GM10248 (cell line): ENCODE results near the gene CYP2A13.
"Not testable (repeated sequence)": the region's sequence is repeated elsewhere in the genome, so short reads cannot be mapped to it uniquely, and the experiment has no call there.

Source experiments
- CTCF ChIA-PET: fragments of 300-600 bp; sonication (Branson Sonifier 250); formaldehyde crosslinking; extraction: SDS; loops from one replicate; lab custom pipeline; 2021; ENCODE audit warnings: antibody characterized with exemption; lab: Yijun Ruan, JAX
- POLR2A ChIA-PET: fragments of 350-650 bp; sonication (Branson Sonifier 250); formaldehyde crosslinking; extraction: SDS; loops from one replicate; lab custom pipeline; 2020; ENCODE audit warnings: antibody characterized with exemption; lab: Yijun Ruan, JAX
- DNase-seq: peaks from one replicate; pipeline ENCODE4 v3.0.0; 2012; ENCODE audit errors: extremely low spot score
- CTCF ChIP-seq: IDR thresholded peaks from 2 replicates; pipeline ENCODE4 v1.5.1; 2012; ENCODE audit warnings: mild to moderate bottlenecking, low read depth; ENCODE audit errors: extremely low read depth, missing control alignments, control extremely low read depth

CYP2A13 gene

GRCh38 chr19:41128692-41129091, 40.4 kb downstream of the CYP2A13 start:
- DNase-seq, result no peak
- ChIA-PET CTCF (interaction anchor here (1.0 to 2.8 kb wide), 2 partner anchors 11 to 134 kb away, joined by 3 to 9 read pairs; no protein-coding TSS in a partner anchor), POLR2A (no interaction called here)
- TF ChIP-seq CTCF, result no peak

- no peak for TF ChIP-seq CTCF
- no peak for DNase-seq
- ChIA-PET POLR2A (no interaction called here), CTCF (no interaction called here)
Measured at GRCh38 chr19:41131186-41131585, 42.9 kb downstream of the CYP2A13 start.

GRCh38 chr19:41133260-41133659, 45.0 kb downstream of the CYP2A13 start:
- DNase-seq, result no peak
- CTCF ChIA-PET, result no interaction called here
- no peak for TF ChIP-seq CTCF
- POLR2A ChIA-PET, result no interaction called here

- ChIA-PET CTCF (no interaction called here), POLR2A (no interaction called here)
- no peak for TF ChIP-seq CTCF
- DNase-seq, result no peak
Measured at GRCh38 chr19:41134616-41135015, 46.4 kb downstream of the CYP2A13 start.

- DNase-seq, CTCF ChIA-PET, POLR2A ChIA-PET: not testable (repeated sequence)
Measured at GRCh38 chr19:41135390-41136384, 47.4 kb downstream of the CYP2A13 start.

- DNase-seq, result no peak
- POLR2A ChIA-PET, result no interaction called here
- TF ChIP-seq CTCF, result no peak
- CTCF ChIA-PET, result interaction anchor here (1.5 kb wide), 1 partner anchor 10 kb away, joined by 5 read pairs; no protein-coding TSS in a partner anchor
Measured at GRCh38 chr19:41136636-41137455, 48.6 kb downstream of the CYP2A13 start.
